GM18499 (cell line): ENCODE results near the gene ETV5.

Source experiments
- ATAC-seq: cut with Tn5 transposase; IDR thresholded peaks from one replicate; pipeline ENCODE4 v1.9.1; 2021; ENCODE audit warnings: moderate number of reproducible peaks; ENCODE audit not compliant: insufficient read depth, unreplicated experiment

ETV5 gene

DNA sequence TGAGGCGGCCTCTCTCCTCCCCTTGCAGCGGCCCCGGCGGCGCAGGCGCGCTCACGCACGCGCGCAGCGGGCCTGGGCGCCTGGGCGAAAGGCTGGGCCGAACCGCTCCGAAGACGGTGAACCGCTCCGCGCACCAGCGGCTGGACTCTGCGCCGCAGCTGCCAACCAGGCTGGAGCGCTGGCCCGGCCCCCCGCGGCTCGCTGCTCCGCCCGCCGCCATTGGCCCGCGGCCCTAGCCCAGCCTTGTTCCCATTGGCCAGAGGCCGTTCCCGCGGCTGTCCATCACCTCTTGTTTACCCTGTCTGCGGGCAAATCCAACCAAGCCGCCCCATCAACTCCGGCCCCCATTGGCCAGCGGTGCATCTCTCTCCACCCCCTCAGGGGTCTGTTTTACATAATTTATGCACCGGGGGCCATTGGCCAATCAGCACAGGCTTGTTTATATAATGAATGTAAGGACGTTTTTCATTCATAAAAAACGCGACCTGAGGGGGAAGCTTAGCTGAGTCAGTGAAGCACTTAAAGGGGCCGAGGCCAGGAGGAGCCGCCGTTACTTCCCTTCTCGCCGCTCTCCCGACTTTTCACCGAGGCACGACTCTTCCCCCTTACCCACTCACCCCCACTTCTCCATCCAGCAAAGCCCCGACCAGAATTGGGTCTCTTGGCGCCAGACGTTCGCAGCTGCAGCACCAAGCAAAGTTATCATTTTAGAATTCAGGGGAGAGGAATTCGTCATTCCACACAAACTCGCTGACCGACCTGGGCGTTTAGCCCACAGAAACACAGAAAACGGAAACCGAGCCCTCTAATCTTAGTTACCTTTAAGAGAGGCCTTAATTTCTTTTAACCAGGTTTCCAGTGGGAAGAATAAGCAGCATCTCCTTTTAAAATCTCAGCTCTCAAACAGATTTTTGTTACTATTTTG, at the start of gene ETV5:
Gene ETV5, minus strand, starts transcription at position 149 of the 925 bp plus-strand sequence. CDS start 3,221 bp downstream, outside the sequence.
- ATAC-seq: peak; percentile 95

GRCh38 chr3:186154641-186155040, 45.8 kb upstream of the ETV5 start:
- ATAC-seq: no peak

DNA sequence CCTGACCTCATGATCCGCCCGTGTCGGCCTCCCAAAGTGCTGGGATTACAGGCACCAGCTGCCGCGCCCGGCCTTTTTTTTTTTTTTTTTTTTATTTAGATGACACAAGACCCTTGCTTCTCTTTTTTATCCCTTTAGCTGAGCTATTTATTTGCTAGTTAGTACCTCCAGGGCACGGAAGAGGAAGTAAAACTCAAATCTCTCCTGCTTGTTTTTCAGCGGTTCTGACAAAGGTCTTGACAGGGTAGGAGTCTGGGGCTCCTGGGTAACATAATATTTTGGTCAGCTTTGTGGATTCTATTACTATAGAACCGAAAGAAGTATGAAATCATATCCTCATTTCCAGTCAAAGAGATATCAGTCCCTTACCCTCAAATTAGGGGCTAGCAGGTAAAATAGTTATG, 44.0 kb upstream of the ETV5 start:
- peak; percentile 79 for ATAC-seq

GRCh38 chr3:186152361-186152798, 43.5 kb upstream of the ETV5 start:
- peak; percentile 5 for ATAC-seq

GRCh38 chr3:186151077-186151971, 42.4 kb upstream of the ETV5 start:
- no peak for ATAC-seq

DNA sequence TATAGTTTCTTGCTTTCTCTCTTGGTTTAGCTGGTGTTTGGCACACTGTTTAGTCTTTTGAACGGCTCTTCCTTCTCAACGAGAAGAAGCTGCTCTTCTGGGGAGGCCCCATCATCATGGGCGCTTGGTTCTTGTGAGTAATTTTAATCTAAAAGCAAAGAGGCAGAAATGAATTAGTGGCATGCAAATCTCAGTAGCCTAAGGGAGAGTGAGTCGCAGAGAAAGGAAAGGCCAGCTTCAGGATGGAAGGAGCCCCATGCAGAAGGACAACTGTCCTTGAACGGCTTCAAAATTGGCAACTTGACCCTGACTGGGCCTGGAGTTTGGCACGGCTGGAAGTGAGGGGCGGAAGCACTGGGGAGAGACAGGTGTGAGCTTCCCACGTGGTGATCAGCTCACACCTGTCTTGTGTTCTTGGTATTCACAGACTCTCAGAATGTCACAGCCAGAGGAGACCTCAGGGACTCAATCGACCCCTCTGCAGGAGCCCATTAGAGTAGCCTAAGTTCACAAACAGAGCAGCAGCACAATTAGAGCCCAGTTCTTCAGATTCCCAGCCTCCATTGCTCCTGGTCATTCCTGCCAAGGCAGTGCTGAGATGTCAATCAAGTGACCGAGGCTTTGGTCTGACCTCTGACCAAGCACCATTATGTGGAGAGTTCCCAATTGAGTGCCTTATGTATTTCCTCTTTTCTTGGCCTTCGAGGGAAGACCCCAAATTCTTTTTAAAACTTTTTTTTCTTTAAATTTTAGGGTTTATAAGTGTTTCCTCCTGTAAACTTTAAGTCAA, 41.3 kb upstream of the ETV5 start:
- no peak for ATAC-seq

- ATAC-seq: no peak
Measured at GRCh38 chr3:186149319-186149960, 40.6 kb upstream of the ETV5 start.

DNA sequence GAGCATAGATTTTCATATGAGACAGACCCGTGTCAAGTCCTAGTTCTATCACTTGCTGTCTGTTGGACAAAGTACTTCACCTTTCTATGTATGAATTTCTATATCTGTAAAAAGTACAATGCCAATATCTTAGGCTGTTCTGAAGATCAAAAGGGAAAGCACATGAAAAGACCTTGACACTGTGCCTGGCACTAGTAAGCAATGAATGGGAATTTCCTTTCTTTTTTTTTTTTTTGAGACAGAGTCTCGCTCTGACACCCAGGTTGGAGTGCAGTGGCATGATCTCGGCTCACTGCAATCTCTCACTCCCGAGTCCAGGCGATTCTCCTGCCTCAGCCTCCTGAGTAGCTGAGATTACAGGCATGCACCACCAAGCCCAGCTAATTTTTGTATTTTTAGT, 35.4 kb upstream of the ETV5 start:
- ATAC-seq: no peak

- no peak for ATAC-seq
Measured at GRCh38 chr3:186143250-186143649, 34.4 kb upstream of the ETV5 start.

DNA sequence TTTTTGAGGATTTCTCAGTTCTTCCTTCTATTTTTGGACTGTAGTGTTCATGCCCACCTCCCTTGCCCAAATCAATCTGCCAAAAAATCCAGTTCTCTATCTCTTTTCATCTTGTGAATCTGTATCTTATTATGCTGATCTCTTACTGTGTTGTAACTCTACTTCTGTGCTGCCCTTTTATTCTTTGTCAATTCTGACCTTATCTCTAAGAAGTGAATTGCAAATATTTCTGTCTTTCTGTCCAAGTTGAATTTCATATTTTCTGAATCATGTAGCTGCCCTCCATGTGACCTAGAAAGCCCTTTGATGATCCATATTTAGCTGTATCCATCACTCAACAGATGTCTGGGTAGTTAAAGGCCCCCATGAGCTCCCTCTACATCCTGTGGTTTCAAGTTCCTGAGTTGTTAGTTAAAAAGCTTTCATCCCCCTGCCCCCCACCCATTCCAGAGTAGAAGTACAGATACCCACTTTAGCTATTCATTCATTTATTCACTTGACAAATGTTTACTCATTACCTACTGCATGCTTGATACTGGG, 33.6 kb upstream of the ETV5 start:
- ATAC-seq: no peak

GRCh38 chr3:186141790-186142189, 32.9 kb upstream of the ETV5 start:
- ATAC-seq: no peak

DNA sequence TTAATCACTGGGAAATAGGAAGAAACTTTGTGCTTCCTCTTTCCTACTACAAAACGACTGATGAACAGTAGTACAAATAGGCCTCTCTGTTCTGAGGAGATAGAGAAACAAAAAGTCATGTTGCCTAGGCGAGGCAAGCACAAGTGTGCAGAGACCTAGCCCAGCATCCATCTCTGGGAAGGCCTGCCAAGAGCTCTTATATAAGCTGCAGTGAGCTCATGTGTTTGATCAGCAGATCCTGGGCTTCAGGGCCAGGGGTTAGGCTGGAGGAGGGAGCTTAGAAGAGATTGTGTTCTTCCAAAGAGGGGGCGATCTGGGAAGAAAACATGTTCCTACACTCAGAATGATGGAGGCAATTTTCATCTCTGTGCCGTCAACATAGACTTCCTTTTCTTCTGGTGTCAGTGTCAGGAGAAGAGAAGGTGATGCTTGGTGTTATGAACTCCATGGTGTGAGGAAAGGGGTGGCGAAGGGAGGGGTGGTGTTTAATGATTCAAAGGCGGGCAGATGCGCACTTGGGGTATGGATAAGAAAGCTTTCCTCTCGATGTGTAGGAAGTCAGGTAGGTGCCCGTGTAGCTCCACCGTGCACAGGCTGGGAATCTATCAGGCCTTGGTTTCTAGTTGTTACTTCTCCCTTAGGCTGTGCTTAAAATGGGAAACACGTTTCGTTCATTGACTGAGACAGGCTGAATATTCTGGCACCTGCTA, 29.5 kb upstream of the ETV5 start:
- no peak for ATAC-seq

DNA sequence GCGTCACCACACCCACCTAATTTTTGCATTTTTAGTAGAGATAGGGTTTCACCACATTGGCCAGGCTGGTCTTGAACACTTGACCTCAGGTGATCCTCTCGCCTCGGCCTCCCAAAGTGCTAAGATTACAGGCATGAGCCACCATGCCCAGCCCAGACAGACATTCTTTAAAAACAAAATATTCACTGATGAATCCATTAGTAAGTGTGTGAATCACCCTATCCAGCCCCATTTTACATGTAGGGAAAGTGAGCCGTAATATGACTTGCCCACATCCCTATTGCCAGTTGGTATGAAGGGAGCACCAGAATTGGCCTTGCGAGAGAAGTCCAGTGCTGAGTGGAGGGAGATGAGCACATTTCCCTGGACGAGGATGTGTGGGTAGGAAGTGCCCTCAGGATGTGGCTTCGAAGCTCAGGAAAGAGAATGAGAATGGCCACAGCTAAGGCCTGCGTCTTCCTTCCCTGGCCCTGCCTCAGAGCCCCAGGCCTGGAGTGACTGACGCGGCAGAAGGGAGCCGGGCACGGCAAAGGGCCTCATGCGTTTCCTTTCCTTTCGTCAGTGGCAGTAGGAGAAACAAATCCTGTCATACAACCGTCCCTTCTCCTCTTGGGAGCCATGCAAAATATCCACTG, 28.3 kb upstream of the ETV5 start:
- no peak for ATAC-seq

DNA sequence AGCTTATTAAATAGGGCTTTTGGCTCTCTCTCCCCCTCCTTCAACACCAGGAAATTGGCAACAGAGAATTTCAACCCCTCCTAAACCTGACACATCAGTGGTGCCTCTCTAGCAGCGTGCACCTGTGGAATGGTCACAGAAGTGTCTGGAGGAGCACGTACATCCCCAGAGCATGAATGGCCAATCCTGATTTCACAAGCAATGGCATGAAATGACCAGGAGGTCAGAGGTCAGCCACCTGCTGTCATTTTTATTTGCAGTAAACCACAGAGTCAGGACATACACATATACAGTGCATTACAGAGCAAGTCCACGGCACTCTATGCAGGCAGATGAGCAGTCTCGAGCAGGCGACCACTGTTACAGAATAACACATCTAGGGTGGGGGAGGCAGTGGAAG, 25.1 kb upstream of the ETV5 start:
- ATAC-seq: no peak

DNA sequence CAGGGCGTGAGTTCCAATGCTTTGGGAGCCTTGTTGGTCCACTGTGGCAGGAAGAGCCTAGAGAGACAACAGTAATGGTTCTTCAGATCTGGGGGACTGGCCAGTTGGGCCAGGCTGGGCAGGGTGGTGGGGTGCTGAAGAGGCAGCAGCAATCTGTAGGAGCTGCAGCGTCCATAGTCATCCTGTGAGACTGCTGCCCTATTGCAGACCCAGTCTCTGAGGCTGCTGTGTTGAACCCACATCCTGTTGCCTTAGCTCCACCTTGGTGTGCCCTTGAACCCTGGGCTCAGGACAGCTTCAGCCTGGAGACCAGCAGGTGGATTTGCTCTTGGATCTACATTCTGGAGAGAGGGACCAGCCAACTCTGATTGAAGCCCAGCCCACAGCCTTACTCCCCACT, 23.6 kb upstream of the ETV5 start:
- no peak for ATAC-seq

DNA sequence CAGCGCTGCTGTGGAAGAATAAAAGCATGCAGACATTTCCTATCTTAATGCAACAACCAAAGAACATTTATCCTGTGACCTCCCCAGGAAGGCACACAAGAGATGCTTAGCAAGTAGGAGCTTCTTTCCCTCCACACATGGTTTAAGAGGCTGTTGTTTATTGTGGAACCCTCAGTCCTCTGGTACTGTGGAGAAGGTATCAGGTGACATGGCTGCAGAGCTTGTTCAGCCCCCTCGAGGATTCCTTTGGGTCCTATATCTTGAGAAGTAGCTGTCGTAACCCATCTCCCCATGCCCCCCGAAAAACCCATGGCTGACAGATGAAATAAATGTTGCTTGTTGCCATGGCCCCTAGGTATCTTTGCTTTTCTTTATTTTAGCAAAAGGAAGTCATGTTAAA, 20.3 kb upstream of the ETV5 start:
- no peak for ATAC-seq

DNA sequence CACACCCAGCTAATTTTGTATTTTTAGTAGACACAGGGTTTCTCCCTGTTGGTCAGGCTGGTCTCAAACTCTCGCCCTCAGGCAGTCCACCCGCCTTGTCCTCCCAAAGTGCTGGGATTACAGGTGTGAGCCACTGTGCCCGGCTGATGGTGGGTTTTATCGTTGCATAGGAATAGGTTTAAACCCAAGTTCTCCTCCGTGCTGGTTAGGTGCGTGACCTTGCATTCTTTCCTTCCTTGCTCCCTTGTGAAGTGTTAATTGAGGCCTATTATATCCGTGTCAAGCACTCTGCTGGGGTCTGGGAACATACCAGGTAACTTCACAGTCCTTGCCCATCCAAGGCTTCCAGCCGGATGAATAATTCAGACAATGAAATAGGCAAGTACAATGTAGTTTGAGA, 19.3 kb upstream of the ETV5 start:
- no peak for ATAC-seq

DNA sequence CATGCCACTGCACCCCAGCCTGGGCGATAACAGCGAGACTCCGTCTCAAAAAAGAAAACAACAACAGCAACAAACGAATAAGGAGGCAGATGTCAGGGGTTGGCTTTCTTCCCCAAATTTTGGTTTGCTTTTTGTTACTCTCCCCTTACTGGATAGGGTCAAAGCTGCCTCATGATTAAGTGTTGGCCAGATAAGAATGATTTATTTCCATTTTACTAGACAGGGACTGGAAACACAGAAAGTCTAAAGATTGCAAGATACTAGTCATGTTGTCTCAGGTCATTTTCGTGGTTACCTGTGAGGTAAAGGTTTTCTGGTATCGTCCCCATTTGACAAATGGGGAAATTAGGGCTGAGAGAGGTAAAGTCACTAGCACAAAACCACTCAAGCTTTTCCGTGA, 18.6 kb upstream of the ETV5 start:
- no peak for ATAC-seq

DNA sequence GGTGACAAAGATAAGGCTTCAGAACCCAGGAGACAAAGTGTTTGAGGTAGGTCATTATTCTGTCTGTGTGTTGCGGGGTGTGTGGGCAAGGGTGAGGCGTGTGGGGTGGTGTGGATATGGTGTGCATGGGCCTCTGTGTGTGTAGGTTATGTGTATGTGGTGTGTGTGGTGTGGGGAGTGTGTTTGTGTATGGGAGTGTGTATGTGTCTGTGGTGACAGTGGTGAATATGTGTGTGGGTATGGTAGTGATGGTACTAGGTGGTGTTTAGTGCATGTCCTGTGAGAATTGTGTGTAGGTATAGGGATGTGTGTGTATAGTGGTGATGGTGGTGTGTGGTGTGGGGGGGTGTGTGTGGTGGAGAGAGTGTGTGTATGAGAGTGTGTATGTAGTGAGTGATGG, 16.2 kb upstream of the ETV5 start:
- ATAC-seq: no peak
